CD4-positive, alpha-beta T cell treated with Interleukin-12 subunit alpha and Interleukin-12 subunit beta, for 1 hour (primary cell): Measurements from ENCODE around the gene COL24A1.

Experiments used
- DNase-seq: peaks from one replicate; pipeline ENCODE4 v3.0.0-alpha.2; 2020

The COL24A1 gene

DNA sequence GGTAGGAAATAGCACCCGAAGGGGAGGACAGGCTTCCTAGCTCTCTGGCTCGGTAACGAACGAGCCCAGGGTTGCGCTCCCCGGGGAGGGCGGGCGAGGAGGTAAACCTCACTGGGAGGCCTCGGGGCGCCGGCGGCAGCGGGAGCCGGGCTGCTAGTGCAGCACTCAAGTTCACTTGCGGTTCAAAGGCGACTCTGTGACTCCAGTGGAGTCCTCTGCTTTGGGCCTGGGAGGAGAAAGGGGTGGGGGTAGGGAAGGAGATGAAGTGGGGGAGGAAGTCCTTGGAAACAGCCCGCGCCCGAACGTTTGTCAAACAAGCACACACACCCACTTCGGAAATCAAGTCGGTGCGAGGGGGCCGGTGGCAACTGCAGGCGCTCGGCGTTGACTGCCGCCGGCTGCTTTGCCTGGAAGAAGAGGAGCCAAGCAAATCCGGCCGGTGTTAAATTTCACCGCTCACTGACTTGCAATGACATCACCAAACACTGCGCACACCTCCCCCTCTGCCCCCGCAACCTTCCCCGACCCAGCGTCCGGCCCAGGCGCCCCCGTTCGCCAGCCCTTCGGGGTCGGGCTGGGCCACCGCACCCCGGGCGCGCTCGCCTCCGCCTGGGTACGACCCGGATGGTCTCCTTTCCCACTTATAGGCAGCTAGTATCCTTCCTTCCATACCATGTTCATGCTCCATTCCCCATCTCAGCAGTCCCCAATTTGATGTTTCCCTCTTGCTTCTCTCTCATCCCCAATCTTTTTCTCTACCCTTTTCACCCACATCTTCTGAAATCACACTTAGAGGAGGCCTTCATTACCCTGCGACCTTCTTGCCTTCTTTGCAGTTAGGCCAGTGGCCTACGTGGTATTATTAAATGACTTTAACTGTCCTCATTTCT, at the start of gene COL24A1:
Gene COL24A1 (minus strand): TSS at position 207 of the 890 bp plus-strand sequence. CDS start 376 bp downstream, outside the sequence.
- DNase-seq, result no peak

- DNase-seq, result no peak
These were observed 49.2 kb upstream of the COL24A1 start for GRCh38 chr1:86205741-86206140.

DNA sequence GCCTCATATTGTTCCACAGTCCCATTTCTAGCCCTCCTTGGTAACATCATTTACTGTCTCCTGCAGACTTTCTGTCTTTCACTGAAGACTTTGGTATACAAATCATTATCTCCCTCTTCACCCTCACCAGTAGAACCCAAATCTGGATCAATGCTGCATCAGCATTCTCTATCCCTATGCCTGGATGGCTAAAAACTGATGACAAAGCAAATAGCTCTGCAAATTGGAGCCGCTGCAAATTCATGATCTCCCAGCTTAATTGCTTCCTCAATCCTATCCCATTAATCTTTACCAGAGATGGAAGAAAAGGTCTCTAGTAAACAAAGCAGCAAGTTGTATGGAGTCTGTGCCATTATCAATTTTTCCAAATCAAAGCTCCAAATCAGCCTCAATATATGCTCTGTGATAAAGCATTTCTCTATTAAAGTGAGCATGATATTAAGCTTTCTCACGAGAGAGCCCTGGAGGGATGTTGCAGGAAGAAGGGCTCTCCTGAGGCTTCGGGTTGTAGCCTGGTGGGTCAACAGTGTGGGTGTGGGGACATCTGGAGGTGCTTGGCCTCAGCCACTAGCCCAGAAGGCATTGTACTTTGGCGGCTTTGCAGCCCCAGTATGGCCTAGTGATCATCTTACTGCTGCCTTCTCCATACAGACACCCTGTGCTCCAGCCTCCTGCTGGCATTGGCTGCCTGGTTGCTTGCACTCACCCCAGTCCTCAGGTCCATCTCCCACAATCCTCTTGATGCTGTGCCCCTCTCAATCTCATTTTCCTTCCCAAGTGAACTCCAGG, 46.2 kb upstream of the COL24A1 start:
- DNase-seq, result no peak

GRCh38 chr1:86201311-86201710, 44.7 kb upstream of the COL24A1 start:
- DNase-seq, result no peak

DNA sequence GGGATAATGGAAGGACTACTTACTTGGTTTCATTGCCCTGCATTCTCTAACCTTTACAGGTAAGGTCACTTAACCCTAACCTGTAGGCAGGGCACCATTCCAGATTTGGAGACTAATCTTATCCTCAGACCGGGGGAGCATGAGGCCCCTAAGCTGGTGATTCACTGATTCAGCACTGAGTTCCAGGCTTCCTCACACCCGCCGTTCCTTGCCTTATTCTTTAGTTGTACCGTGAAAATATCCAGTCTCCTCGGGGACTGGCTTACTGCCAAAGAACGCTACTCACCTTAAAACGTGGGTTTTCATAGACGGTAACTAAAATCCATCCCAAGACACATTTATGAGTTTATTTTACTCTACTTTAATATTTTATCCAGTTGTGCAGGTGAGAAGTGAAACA, 44.3 kb upstream of the COL24A1 start:
- no peak for DNase-seq

- DNase-seq, result no peak
These were observed 40.8 kb upstream of the COL24A1 start for GRCh38 chr1:86197206-86197855.

DNA sequence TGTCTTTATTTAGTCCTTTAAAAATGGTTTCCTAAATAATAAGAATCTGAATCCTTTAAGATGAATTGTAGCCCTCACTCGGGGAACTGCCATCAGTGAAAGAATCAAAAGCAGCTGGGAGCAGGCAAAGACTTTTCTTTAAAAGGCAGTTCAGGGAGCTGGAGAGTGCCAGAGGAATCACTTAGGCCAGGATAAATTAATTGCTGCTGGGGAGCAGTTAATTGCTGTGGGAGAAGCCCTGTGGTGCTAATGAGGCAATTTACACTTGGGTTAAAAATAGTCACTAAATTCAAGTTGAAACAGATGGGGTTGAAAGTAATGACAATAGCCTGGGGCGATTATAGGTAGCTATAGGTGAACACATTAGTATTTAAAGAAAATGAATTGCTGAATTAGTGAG, 38.7 kb upstream of the COL24A1 start:
- no peak for DNase-seq

- no peak for DNase-seq
These were observed 38.0 kb upstream of the COL24A1 start for GRCh38 chr1:86194491-86195034.

DNA sequence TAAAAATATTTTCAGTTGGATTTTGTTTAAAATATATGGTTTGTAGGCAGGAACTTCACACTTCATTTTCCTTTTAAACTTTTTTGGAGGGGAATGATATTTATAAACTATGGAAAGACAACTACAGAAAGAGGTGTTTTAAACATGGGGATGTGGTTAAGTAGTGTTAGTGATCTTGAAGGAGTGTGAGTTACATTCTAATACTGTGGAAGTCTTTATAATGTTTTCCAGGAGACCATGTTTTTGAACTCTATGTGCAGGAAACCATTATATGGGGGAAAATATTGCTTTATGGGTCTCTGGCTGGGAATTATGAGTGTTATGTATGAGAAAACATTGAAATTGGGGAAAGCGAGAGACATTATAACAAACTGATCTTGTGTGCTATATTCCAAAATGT, 35.8 kb upstream of the COL24A1 start:
- DNase-seq, result no peak

DNA sequence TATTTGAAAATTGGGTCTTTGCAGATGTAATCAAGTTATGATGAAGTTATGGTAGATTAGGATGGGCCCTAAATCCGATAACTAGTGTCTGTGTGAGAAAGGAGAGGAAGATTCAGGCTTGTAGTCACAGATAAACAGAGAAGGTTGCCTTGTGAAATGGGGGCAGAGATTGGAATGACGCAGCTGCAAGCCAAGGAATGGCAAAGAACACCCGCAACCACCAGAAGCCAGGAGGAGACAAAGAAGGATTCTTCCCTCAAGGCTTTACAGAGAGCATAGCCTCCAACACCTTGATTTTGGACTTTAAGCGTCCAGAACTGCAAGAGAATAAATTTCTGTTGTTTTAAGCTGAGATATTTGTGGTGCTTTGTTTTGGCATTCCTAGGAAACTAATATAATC, 35.4 kb upstream of the COL24A1 start:
- no peak for DNase-seq

GRCh38 chr1:86190873-86191272, 34.3 kb upstream of the COL24A1 start:
- DNase-seq, result no peak

- DNase-seq, result no peak
These were observed 27.9 kb upstream of the COL24A1 start for GRCh38 chr1:86184426-86184825.

DNA sequence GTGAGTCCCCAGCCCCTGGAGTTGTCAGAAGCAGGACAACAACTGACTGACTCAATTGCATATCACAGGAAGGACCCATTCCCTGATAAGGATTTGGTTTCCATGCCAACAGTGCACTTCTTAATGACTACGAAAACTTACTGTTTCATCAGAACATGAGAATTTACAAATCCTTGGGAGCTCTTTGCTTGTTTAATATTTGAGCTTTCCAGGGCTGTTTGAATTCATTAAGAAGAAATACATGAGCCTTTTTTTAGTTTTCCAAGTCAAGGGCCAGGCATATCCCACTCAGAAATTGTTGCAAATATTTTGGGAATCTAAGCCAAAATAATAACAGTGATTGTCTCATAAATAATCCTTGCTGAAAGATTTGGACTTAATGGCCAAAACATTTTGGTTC, 27.2 kb upstream of the COL24A1 start:
- no peak for DNase-seq

DNA sequence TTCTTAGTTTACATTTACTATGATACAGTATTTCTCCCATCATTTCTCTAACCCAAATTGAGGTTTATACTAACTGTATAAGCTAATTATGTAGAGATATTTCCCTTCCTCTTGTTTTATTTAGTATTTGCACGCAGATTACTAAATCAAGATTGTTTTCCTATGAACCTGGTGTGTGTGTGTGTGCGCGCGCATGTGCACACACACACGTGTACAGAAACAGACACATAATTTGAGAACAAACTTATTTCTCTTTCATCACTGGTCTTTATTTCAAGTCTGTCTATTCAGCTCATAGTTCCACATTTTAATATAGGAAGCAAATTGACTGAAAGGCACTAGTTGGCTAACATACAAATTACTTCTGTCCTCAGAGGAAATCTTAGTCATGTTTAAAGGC, 19.7 kb upstream of the COL24A1 start:
- no peak for DNase-seq

DNA sequence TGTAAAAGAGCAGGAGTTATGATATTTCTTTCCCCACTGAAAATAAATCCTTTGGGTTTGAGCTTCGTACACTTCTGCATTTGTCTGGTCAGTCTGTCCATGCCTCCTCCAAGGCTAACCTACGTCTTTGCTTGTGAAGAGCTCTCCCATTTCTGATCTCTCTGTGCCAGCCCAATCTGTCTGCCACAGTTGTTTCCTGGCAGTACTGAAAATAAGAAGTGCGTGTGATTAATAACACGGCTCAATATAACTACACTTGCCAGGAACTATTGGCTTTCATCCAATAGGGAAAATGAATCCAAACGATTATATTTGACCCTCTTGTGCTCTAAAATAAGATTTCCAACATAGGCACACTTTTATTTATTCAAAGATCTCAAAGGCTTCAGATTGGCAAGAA, 19.2 kb upstream of the COL24A1 start:
- DNase-seq, result no peak

DNA sequence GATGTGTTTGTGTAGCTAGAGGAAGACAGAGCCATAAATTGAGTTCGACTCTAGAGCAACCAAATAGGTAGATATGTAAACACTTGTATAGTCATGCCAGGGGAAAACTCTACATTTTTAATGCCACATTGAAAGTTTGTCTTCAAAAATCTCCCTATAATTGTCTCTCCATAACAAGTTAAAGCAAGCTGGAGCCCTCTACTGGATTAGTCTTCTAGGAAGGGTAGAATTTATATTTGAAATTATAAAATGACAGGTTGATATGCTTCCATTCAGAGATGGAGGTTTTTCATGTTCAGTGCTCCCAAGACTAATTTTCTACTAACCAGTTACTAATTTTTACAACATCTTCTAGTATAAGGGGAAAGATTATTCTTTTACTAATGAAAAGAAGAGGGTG, 13.1 kb upstream of the COL24A1 start:
- no peak for DNase-seq

GRCh38 chr1:86159800-86160199, 3.2 kb upstream of the COL24A1 start:
- DNase-seq, result no peak

- DNase-seq, result no peak
These were observed 586 bp downstream of the COL24A1 start for GRCh38 chr1:86155807-86156565.

GRCh38 chr1:86155051-86155806, 1.3 kb downstream of the COL24A1 start:
- DNase-seq, result no peak

DNA sequence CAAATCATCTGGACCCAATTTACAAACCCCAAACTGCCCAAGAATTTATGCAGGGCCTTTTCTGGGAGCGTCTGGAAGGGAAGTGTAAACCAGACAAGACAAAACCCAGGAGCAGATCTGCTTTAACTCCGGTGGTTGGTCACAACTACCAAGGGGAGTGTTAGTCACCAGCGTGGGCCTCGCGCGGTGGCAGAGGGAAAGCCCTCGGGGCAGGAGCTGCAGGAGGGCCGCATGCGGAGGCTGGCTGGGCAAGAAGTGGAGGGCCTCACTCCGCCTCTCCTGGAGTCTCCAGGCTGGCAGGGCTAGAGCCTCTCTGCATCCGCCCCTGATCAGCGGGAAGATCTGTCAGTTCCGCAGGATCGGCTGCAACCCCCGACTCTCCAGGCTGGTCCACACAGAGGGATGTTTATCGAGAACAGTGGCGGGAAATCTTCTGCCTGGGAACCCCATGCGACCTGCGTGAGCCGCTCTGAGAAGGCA, 2.0 kb downstream of the COL24A1 start:
- DNase-seq, result no peak

DNA sequence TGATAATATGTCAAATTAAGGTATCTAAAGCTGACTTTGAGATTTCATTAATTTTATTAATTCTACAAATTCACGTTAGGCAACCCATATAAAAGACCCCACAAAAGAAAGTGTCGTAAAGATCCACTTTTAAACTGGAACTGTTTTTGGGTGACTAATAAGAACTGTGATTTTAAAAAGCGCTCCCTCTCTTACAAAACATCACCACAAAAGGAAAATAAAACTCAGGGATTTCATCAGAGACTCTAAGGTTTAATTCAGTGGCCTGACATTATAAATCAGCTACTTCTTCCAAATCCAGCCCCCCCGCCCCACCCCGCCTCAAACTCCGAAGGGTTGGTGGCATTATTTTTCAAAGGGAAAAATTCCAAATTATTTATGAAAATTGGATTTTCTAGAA, 2.7 kb downstream of the COL24A1 start:
- no peak for DNase-seq

GRCh38 chr1:86152887-86153286, 3.7 kb downstream of the COL24A1 start:
- DNase-seq, result no peak
